Breast epithelium (tissue), 4 donors: ENCODE data around the gene ID3. TPM values are rescaled to one million over a fixed set of nuclear protein-coding genes. Genes with fewer than 3 reads are reported as not detected.
"Not testable (repeated sequence)": the region's sequence is repeated elsewhere in the genome, so short reads cannot be mapped to it uniquely, and the experiment has no call there.

Experiments used
- DNase-seq, 2 donors: peaks; one replicate each; pipeline ENCODE4 v3.0.0-alpha.2; 2019; ENCODE audit warnings: low spot score in 2 of 2
- H3K27ac ChIP-seq, 2 donors: fragments of 200-600 bp; sonication (generic) in 1 of 2; one replicate each; pipeline ENCODE4 v1.5.1; 2016 to 2019; ENCODE audit warnings: mild to moderate bottlenecking in 1 of 2
- H3K27me3 ChIP-seq, 2 donors: fragments of 200-600 bp; sonication (generic) in 1 of 2; one replicate each; pipeline versions ENCODE4 v1.5.1 to v1.6.0; 2017 to 2019; ENCODE audit warnings: control low read depth in 1 of 2, mild to moderate bottlenecking in 1 of 2
- H3K36me3 ChIP-seq: fragments of 200-600 bp; one replicate; pipeline ENCODE4 v1.5.1; 2019
- H3K4me1 ChIP-seq, 2 donors: fragments of 200-600 bp; sonication (generic); one replicate each; pipeline ENCODE4 v1.5.1; 2016 to 2019; ENCODE audit warnings: control low read depth in 1 of 2
- H3K4me3 ChIP-seq, 3 donors: fragments of 200-600 bp; sonication (generic); 1 replicate in 2 of 3; 2 replicates in 1 of 3; pipeline ENCODE4 v1.5.1; 2016 to 2019; ENCODE audit warnings: mild to moderate bottlenecking in 3 of 3, moderate library complexity in 2 of 3
- H3K9me3 ChIP-seq, 2 donors: fragments of 200-600 bp; sonication (generic) in 1 of 2; one replicate each; pipeline ENCODE4 v1.5.1; 2016 to 2019; ENCODE audit warnings: control low read depth in 1 of 2
- POLR2A ChIP-seq: fragments of 450-650 bp; IDR thresholded peaks from one replicate; pipeline ENCODE4 v1.6.1; 2016; ENCODE audit warnings: antibody characterized with exemption, mild to moderate bottlenecking, moderate library complexity
- POLR2AphosphoS5 ChIP-seq, 3 donors: sonication (generic); formaldehyde crosslinking; IDR thresholded peaks; one replicate each; pipeline ENCODE4 v1.6.1; 2017; ENCODE audit warnings: antibody characterized with exemption in 3 of 3
- intact Hi-C: fragments of 100-400 bp; cut with DNase I; formaldehyde crosslinking; loops from one replicate; pipeline ENCODE4 v1.15.1; 2023; ENCODE audit warnings: low total_unique reads
- total RNA-seq, 3 donors: library from RNA; depleted of rRNA; stranded (reverse); fragments of >200 nt; gene quantifications; one replicate each; pipeline ENCODE4 v1.1.0, GENCODE V29; 2016
- TF ChIP-seq, protein P1 (sequence below), 3 donors: fragments of 450-650 bp; IDR thresholded peaks; one replicate each; pipeline ENCODE4 v1.5.1; 2016 to 2017; ENCODE audit warnings: antibody characterized with exemption in 3 of 3, mild to moderate bottlenecking in 3 of 3, moderate library complexity in 3 of 3

The ID3 gene
- total RNA-seq, 3 donors from 2014 or later = 79.9 to 133 (median 90.9) TPM

DNA sequence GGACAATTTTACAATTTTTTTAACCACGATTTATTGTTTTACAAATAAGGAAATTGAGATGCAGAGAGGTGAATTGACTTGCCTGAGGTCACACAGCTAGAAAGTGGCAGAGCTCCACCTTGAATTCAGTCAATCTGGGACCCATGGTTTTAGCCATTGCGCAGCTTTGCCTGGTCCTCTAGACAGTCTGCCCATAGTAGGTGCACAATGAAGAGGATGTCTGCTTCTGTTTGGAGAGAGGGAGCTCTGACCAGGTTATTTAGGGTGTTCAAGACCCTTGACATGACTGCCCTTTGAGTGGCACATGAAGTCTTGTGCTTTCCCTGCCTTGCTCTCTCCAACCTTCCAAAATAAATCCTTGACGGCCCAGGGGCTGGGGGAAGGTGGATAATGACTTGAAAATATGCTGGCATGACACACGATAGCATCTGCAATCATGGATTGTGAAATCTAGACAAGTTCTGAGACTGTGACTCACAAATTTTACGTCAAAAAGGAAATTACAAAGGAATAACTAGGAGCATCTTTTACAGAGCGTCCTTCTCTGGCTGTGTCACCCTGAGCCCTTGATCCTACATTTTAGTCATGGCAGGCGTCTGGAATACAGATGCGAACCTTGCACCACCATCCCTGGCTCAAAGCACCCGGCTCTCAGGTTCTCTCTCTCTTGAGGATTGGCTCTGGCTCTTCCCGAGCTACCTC is 26.2 kb upstream of the ID3 start:
- no peak overlapping the region for H3K4me3 ChIP-seq
- no peaks in the 10 kb centered on the region for H3K27me3 ChIP-seq
- no peaks in the 10 kb centered on the region for H3K4me1 ChIP-seq
- peak overlapping the region in 1 of 2 donors; percentile 66 for H3K27ac ChIP-seq
- intact Hi-C loops = no loop called here
- no peaks in the 10 kb centered on the region for H3K36me3 ChIP-seq
- DNase-seq = no peak
- no peaks in the 10 kb centered on the region for H3K9me3 ChIP-seq
- TF ChIP-seq, protein P1, sequence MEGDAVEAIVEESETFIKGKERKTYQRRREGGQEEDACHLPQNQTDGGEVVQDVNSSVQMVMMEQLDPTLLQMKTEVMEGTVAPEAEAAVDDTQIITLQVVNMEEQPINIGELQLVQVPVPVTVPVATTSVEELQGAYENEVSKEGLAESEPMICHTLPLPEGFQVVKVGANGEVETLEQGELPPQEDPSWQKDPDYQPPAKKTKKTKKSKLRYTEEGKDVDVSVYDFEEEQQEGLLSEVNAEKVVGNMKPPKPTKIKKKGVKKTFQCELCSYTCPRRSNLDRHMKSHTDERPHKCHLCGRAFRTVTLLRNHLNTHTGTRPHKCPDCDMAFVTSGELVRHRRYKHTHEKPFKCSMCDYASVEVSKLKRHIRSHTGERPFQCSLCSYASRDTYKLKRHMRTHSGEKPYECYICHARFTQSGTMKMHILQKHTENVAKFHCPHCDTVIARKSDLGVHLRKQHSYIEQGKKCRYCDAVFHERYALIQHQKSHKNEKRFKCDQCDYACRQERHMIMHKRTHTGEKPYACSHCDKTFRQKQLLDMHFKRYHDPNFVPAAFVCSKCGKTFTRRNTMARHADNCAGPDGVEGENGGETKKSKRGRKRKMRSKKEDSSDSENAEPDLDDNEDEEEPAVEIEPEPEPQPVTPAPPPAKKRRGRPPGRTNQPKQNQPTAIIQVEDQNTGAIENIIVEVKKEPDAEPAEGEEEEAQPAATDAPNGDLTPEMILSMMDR (IDR thresholded peaks at IDR 0.05) = no peak
- peak; percentile 18 to 71 (median 52) for TF ChIP-seq POLR2AphosphoS5 (IDR thresholded peaks at IDR 0.05)

DNA sequence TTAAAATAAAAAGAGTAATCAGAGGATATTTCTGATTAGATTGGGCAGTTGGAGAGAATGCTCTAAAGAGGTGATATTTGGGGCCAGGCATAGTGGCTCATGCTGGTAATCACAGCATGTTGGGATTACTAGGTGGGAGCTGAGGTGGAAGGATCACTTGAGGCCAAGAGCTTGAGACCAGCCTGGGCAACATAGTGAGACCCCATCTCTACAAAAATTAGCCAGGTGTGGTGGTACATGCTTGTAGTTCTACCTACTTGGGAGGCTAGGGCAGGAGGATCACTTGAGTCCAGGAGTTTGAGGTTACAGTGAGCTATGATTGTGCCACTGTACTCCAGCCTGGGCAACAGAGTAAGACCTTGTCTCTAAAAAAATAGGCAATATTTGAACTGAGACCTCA is 24.4 kb upstream of the ID3 start:
- intact Hi-C loops, H3K4me3 ChIP-seq, H3K27me3 ChIP-seq, H3K9me3 ChIP-seq, DNase-seq, H3K27ac ChIP-seq, H3K4me1 ChIP-seq, H3K36me3 ChIP-seq: not testable (repeated sequence)

DNA sequence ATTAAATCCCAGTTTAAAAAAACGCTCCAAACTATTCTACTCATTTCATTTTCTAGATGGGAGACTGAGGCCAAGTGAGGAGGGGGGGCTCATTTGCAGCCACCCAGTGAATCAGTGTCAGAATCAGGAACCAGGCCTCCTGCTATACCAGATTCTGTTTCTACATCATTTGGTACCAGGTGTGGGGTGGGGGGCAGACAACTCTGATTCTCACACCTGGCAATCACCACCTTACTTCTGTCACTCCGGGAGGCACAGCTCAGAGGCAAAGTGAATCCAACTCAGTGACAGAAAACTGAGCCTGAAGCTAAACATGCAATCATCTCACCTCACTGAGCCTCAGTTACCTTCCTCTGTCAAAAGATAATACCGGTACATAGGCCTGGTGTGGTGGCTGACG is 23.5 kb upstream of the ID3 start:
- no peak overlapping the region for H3K4me3 ChIP-seq
- intact Hi-C loops = no loop called here
- H3K9me3 ChIP-seq = no peaks in the 10 kb centered on the region

DNA sequence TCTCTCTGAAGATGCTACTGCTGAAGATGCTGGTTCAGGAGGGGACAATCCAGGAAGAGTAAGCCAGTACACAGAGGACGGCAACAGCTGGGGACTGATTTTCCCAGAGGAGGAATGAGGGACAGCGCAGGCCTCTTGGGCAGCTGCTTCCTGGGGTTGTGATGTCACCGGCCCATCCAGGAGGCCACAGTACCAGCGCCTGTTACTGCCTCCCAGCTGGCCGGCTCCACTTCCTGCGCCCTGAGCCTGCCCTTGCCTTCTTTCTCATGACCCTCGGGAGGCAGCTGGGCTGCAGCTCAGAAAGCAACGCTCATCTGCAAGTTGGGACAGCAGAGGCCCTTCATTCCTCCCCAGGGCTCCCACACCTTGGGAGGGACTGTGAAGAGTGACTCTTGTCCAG is 21.9 kb upstream of the ID3 start:
- Histone ChIP-seq H3K9me3 (no peaks in the 10 kb centered on the region), H3K4me3 (no peak overlapping the region), H3K4me1 (peaks cover 0 to 5% of the 10 kb centered on the region in 2 donors), H3K27me3 (no peaks in the 10 kb centered on the region), H3K27ac (no peak overlapping the region), H3K36me3 (no peaks in the 10 kb centered on the region)
- DNase-seq = no peak
- TF ChIP-seq, protein P1 (IDR thresholded peaks at IDR 0.05) = no peak
- TF ChIP-seq POLR2A (no peak), POLR2AphosphoS5 (IDR thresholded peaks at IDR 0.05) (no peak)
- intact Hi-C loops = no loop called here

More for the DNA sequence above, 23.5 kb upstream of the ID3 start:
- H3K36me3 ChIP-seq = no peaks in the 10 kb centered on the region
- TF ChIP-seq POLR2A (no peak), POLR2AphosphoS5 (IDR thresholded peaks at IDR 0.05) (no peak)
- TF ChIP-seq, protein P1 (IDR thresholded peaks at IDR 0.05) = no peak
- H3K27me3 ChIP-seq = no peaks in the 10 kb centered on the region
- H3K27ac ChIP-seq = no peak overlapping the region
- H3K4me1 ChIP-seq = peaks cover 0 to 1% of the 10 kb centered on the region in 2 donors
- DNase-seq = no peak

DNA sequence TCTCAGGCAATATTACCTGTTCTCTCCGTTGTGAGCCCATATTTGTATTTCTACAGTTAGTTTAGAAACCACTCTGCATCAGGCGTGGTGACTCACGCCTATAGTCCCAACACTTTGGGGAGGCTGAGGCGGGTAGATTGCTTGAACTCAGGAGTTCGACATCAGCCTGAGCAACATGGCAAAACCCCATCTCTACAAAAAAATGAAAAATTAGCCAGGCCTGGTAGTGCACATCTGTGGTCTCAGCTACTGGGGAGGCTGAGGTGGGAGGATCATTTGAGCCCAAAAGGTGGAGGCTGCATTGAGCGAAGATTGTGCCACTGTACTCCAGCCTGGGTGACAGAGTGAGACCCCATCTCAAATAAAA is 19.7 kb upstream of the ID3 start:
- Histone ChIP-seq H3K4me3 (no peak overlapping the region), H3K4me1 (peaks cover 0 to 5% of the 10 kb centered on the region in 2 donors), H3K36me3 (no peaks in the 10 kb centered on the region), H3K27ac (peak overlapping the region in 1 of 2 donors; percentile 25), H3K9me3 (no peaks in the 10 kb centered on the region), H3K27me3 (no peaks in the 10 kb centered on the region)
- no peak for DNase-seq
- intact Hi-C loops = no loop called here
- no peak for TF ChIP-seq POLR2AphosphoS5 (IDR thresholded peaks at IDR 0.05)
- TF ChIP-seq, protein P1 (IDR thresholded peaks at IDR 0.05) = no peak
- no peak for TF ChIP-seq POLR2A
